ENCODE data around the gene DHRSX. TPM values are rescaled to one million over a fixed set of nuclear protein-coding genes. Genes with fewer than 3 reads are reported as not detected.
"Not testable (repeated sequence)": the region's sequence is repeated elsewhere in the genome, so short reads cannot be mapped to it uniquely, and the experiment has no call there.

The DHRSX gene
- total RNA-seq, 2 experiments from 2014 or later = 13.8 to 17.7 TPM

- ChIA-PET CTCF (no interaction called here), POLR2A (no interaction called here)
- Mint-ChIP-seq H3K27me3 (no peaks in the 10 kb centered on the region), H3K36me3 (ENCODE audit: low read depth) (peaks cover 33% of the 10 kb centered on the region), H3K4me1 (no peaks in the 10 kb centered on the region), H3K9me3 (ENCODE audit: low read depth) (peaks cover 9% of the 10 kb centered on the region), H3K4me3 (no peak overlapping the region), H3K27ac (no peak overlapping the region)
- intact Hi-C loops (cut with DNase I, micrococcal nuclease) = no loop called here
- DNase-seq (no peak), ATAC-seq (no peak)
These were observed 112.1 kb downstream of the DHRSX start for GRCh38 chrX:2388669-2389068.

GRCh38 chrX:2387614-2388239 lies 113.0 kb downstream of the DHRSX start:
- Mint-ChIP-seq H3K36me3 (ENCODE audit: low read depth) (peaks cover 30% of the 10 kb centered on the region), H3K4me1 (no peaks in the 10 kb centered on the region), H3K9me3 (ENCODE audit: low read depth) (peaks cover 9% of the 10 kb centered on the region), H3K27me3 (no peaks in the 10 kb centered on the region), H3K27ac (no peak overlapping the region), H3K4me3 (no peak overlapping the region)
- intact Hi-C loops (cut with DNase I, micrococcal nuclease) = no loop called here
- ChIA-PET CTCF (no interaction called here), POLR2A (no interaction called here)
- ATAC-seq (no peak), DNase-seq (no peak)

GRCh38 chrX:2385224-2385623 lies 115.6 kb downstream of the DHRSX start:
- Mint-ChIP-seq H3K27me3 (no peaks in the 10 kb centered on the region), H3K9me3 (ENCODE audit: low read depth) (no peaks in the 10 kb centered on the region), H3K4me1 (no peaks in the 10 kb centered on the region), H3K36me3 (ENCODE audit: low read depth) (peaks cover 14% of the 10 kb centered on the region), H3K27ac (no peak overlapping the region), H3K4me3 (no peak overlapping the region)
- ATAC-seq (no peak), DNase-seq (no peak)
- ChIA-PET POLR2A (no interaction called here), CTCF (no interaction called here)
- intact Hi-C loops (cut with DNase I, micrococcal nuclease) = no loop called here

- H3K4me1 Mint-ChIP-seq = no peaks in the 10 kb centered on the region
- peaks cover 14% of the 10 kb centered on the region for H3K36me3 Mint-ChIP-seq (ENCODE audit: low read depth)
- POLR2A ChIA-PET = no interaction called here
- intact Hi-C loops (cut with DNase I, micrococcal nuclease) = no loop called here
- H3K4me3 Mint-ChIP-seq = no peak overlapping the region
- H3K27ac Mint-ChIP-seq = no peak overlapping the region
- no peaks in the 10 kb centered on the region for H3K27me3 Mint-ChIP-seq
- H3K9me3 Mint-ChIP-seq (ENCODE audit: low read depth) = no peaks in the 10 kb centered on the region
- DNase-seq (no peak), ATAC-seq (no peak)
- CTCF ChIA-PET = no interaction called here
These were observed 116.3 kb downstream of the DHRSX start for GRCh38 chrX:2384486-2384885.

- ChIA-PET POLR2A (no interaction called here), CTCF (no interaction called here)
- H3K9me3 Mint-ChIP-seq (ENCODE audit: low read depth) = no peaks in the 10 kb centered on the region
- no peak for ATAC-seq
- H3K27me3 Mint-ChIP-seq = no peaks in the 10 kb centered on the region
- H3K4me1 Mint-ChIP-seq = no peaks in the 10 kb centered on the region
- DNase-seq = no peak
- H3K36me3 Mint-ChIP-seq (ENCODE audit: low read depth) = peaks cover 13% of the 10 kb centered on the region
- no peak overlapping the region for H3K27ac Mint-ChIP-seq
- intact Hi-C loops (cut with DNase I, micrococcal nuclease) = no loop called here
- H3K4me3 Mint-ChIP-seq = no peak overlapping the region
These were observed 117.0 kb downstream of the DHRSX start for GRCh38 chrX:2383735-2384134.

- ChIA-PET CTCF (no interaction called here), POLR2A (no interaction called here)
- DNase-seq = no peak
- no peaks in the 10 kb centered on the region for H3K9me3 Mint-ChIP-seq (ENCODE audit: low read depth)
- no peaks in the 10 kb centered on the region for H3K27me3 Mint-ChIP-seq
- no peaks in the 10 kb centered on the region for H3K4me1 Mint-ChIP-seq
- no peak overlapping the region for H3K27ac Mint-ChIP-seq
- ATAC-seq = no peak
- intact Hi-C loops (cut with DNase I, micrococcal nuclease) = no loop called here
- no peak overlapping the region for H3K4me3 Mint-ChIP-seq
- peaks cover 8% of the 10 kb centered on the region for H3K36me3 Mint-ChIP-seq (ENCODE audit: low read depth)
These were observed 117.6 kb downstream of the DHRSX start for GRCh38 chrX:2383144-2383543.

GRCh38 chrX:2382433-2383048 lies 118.2 kb downstream of the DHRSX start:
- POLR2A ChIA-PET; DNase-seq; ATAC-seq; H3K4me3 Mint-ChIP-seq; H3K36me3 Mint-ChIP-seq (ENCODE audit: low read depth); H3K4me1 Mint-ChIP-seq; H3K9me3 Mint-ChIP-seq (ENCODE audit: low read depth); intact Hi-C loops (cut with DNase I, micrococcal nuclease); H3K27ac Mint-ChIP-seq; CTCF ChIA-PET; H3K27me3 Mint-ChIP-seq: not testable (repeated sequence)

GRCh38 chrX:2376166-2376565 lies 124.6 kb downstream of the DHRSX start:
- ATAC-seq = no peak
- Mint-ChIP-seq H3K9me3 (ENCODE audit: low read depth) (no peaks in the 10 kb centered on the region), H3K27ac (no peak overlapping the region), H3K36me3 (ENCODE audit: low read depth) (peaks cover 39% of the 10 kb centered on the region), H3K4me3 (no peak overlapping the region), H3K4me1 (no peaks in the 10 kb centered on the region), H3K27me3 (no peaks in the 10 kb centered on the region)
- intact Hi-C loops (cut with DNase I, micrococcal nuclease) = no loop called here
- DNase-seq = no peak
- CTCF ChIA-PET = no interaction called here
- POLR2A ChIA-PET = no interaction called here

- no peak overlapping the region for H3K27ac Mint-ChIP-seq
- intact Hi-C loops (cut with DNase I, micrococcal nuclease) = no loop called here
- ChIA-PET POLR2A (no interaction called here), CTCF (no interaction called here)
- H3K36me3 Mint-ChIP-seq (ENCODE audit: low read depth) = peaks cover 43% of the 10 kb centered on the region
- no peak overlapping the region for H3K4me3 Mint-ChIP-seq
- ATAC-seq (no peak), DNase-seq (no peak)
- no peaks in the 10 kb centered on the region for H3K4me1 Mint-ChIP-seq
- no peaks in the 10 kb centered on the region for H3K27me3 Mint-ChIP-seq
- H3K9me3 Mint-ChIP-seq (ENCODE audit: low read depth) = no peaks in the 10 kb centered on the region
These were observed 126.7 kb downstream of the DHRSX start for GRCh38 chrX:2374086-2374485.

- Mint-ChIP-seq H3K27ac (peak overlapping the region; percentile 17), H3K4me1 (no peaks in the 10 kb centered on the region), H3K27me3 (no peaks in the 10 kb centered on the region), H3K9me3 (ENCODE audit: low read depth) (no peaks in the 10 kb centered on the region), H3K36me3 (ENCODE audit: low read depth) (peaks cover 40% of the 10 kb centered on the region), H3K4me3 (no peak overlapping the region)
- no peak for ATAC-seq
- no peak for DNase-seq
- ChIA-PET CTCF (no interaction called here), POLR2A (no interaction called here)
- intact Hi-C loops (cut with DNase I, micrococcal nuclease) = no loop called here
These were observed 127.2 kb downstream of the DHRSX start for GRCh38 chrX:2373615-2374014.

GRCh38 chrX:2371026-2371711 lies 129.6 kb downstream of the DHRSX start:
- Mint-ChIP-seq H3K4me3 (no peak overlapping the region), H3K9me3 (ENCODE audit: low read depth) (no peaks in the 10 kb centered on the region), H3K4me1 (no peaks in the 10 kb centered on the region), H3K36me3 (ENCODE audit: low read depth) (peaks cover 33% of the 10 kb centered on the region), H3K27ac (no peak overlapping the region), H3K27me3 (no peaks in the 10 kb centered on the region)
- no peak for DNase-seq
- ATAC-seq = no peak
- ChIA-PET CTCF (no interaction called here), POLR2A (no interaction called here)
- intact Hi-C loops (cut with DNase I, micrococcal nuclease) = no loop called here

- no peak overlapping the region for H3K27ac Mint-ChIP-seq
- H3K9me3 Mint-ChIP-seq (ENCODE audit: low read depth) = no peaks in the 10 kb centered on the region
- POLR2A ChIA-PET = no interaction called here
- H3K27me3 Mint-ChIP-seq = no peaks in the 10 kb centered on the region
- peaks cover 27% of the 10 kb centered on the region for H3K36me3 Mint-ChIP-seq (ENCODE audit: low read depth)
- DNase-seq (no peak), ATAC-seq (no peak)
- CTCF ChIA-PET = no interaction called here
- H3K4me1 Mint-ChIP-seq = no peaks in the 10 kb centered on the region
- H3K4me3 Mint-ChIP-seq = no peak overlapping the region
- intact Hi-C loops (cut with DNase I, micrococcal nuclease) = no loop called here
These were observed 130.3 kb downstream of the DHRSX start for GRCh38 chrX:2370456-2370855.
